DOHH2 (cell line): ENCODE data around the gene RPL23.

Experiments
- H3F3A ChIP-seq: fragments of 200-600 bp; sonication (generic), shearing (Covaris generic); 2 replicates; pipeline ENCODE4 v1.6.0; 2016; ENCODE audit warnings: antibody characterized with exemption, mild to moderate bottlenecking; ENCODE audit not compliant: control insufficient read depth, insufficient read depth
- H3K27ac ChIP-seq: fragments of 200-600 bp; sonication (generic); 2 replicates; pipeline ENCODE4 v1.5.1; 2014; ENCODE audit warnings: low read depth, mild to moderate bottlenecking, low read length, moderate library complexity
- H3K27me3 ChIP-seq: fragments of 200-600 bp; sonication (generic); 2 replicates; pipeline ENCODE4 v1.6.1; 2014; ENCODE audit warnings: mild to moderate bottlenecking, low read length, mixed read lengths; ENCODE audit not compliant: control insufficient read depth
- H3K36me3 ChIP-seq: fragments of 200-600 bp; sonication (generic); 2 replicates; pipeline ENCODE4 v1.6.1; 2014; ENCODE audit warnings: mild to moderate bottlenecking, low read length, moderate library complexity, mixed read lengths; ENCODE audit not compliant: control insufficient read depth
- H3K4me1 ChIP-seq: fragments of 200-600 bp; sonication (generic); 2 replicates; pipeline ENCODE4 v1.6.1; 2014; ENCODE audit warnings: mild to moderate bottlenecking, low read length, mixed read lengths; ENCODE audit not compliant: control insufficient read depth
- H3K4me2 ChIP-seq: fragments of 200-600 bp; sonication (generic); 2 replicates; pipeline ENCODE4 v1.6.0; 2014; ENCODE audit warnings: mild to moderate bottlenecking, low read length, moderate library complexity
- H3K4me3 ChIP-seq: fragments of 200-600 bp; sonication (generic); 2 replicates; pipeline ENCODE4 v1.5.1; 2014; ENCODE audit warnings: mild to moderate bottlenecking, low read length, mixed read lengths
- H3K79me2 ChIP-seq: fragments of 200-600 bp; sonication (generic); 2 replicates; pipeline ENCODE4 v1.6.1; 2014; ENCODE audit warnings: mild to moderate bottlenecking, low read length, mixed read lengths; ENCODE audit not compliant: control insufficient read depth
- H3K9me2 ChIP-seq: fragments of 200-600 bp; sonication (generic); replicated peaks from 2 replicates; pipeline ENCODE4 v1.6.1; 2014; ENCODE audit warnings: mild to moderate bottlenecking, low read length, mixed read lengths; ENCODE audit not compliant: control insufficient read depth
- H3K9me3 ChIP-seq: fragments of 200-600 bp; sonication (generic); 2 replicates; pipeline ENCODE4 v1.6.1; 2014; ENCODE audit warnings: antibody characterized with exemption, low read length, mixed read lengths; ENCODE audit not compliant: control insufficient read depth, insufficient read depth
- H4K20me1 ChIP-seq: fragments of 200-600 bp; sonication (generic); 2 replicates; pipeline ENCODE4 v1.6.0; 2014; ENCODE audit warnings: low read depth, mild to moderate bottlenecking, antibody characterized with exemption, low read length, moderate library complexity; ENCODE audit not compliant: control insufficient read depth, insufficient read depth
- EZH2phosphoT487 ChIP-seq: fragments of 200-600 bp; sonication (generic); IDR thresholded peaks from 2 replicates; pipeline ENCODE4 v1.6.1; 2017; ENCODE audit warnings: borderline replicate concordance, mild to moderate bottlenecking, antibody characterized with exemption, low read length, moderate library complexity, mixed read lengths
- TF ChIP-seq, protein P1 (sequence below): fragments of 200-600 bp; sonication (generic); IDR thresholded peaks from one replicate; pipeline ENCODE4 v1.5.1; 2014; ENCODE audit warnings: antibody characterized with exemption, mild to moderate bottlenecking, low read depth, low read length; ENCODE audit not compliant: poor library complexity, severe bottlenecking

The RPL23 gene

DNA sequence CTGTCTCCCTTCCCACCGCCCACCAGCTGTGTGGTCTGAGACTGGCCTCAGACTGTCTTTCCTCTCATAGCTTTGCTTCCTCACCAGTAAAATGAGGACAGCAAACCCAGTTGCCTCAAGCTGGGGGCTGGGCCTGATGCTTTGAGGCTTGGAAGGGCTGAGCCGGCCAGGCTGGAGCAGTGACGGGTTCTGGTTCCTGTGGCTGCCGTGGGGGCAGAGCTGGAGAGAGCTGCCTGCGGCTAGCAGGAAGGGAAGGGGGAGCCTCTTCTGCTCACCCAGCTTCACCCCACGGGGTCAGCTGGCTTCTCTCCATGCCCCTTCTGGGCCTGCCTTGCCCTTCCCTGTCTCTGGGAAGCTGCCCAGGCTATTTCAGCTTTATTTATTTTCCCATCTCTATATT lies 40.1 kb upstream of the RPL23 start:
- H3K4me3 ChIP-seq = no peak overlapping the region
- no peaks in the 10 kb centered on the region for H3K9me2 ChIP-seq
- no peaks in the 10 kb centered on the region for H4K20me1 ChIP-seq
- H3K9me3 ChIP-seq = no peaks in the 10 kb centered on the region
- H3K4me2 ChIP-seq = no peak overlapping the region
- H3K27me3 ChIP-seq = no peaks in the 10 kb centered on the region
- H3F3A ChIP-seq = peaks cover 7% of the 10 kb centered on the region; the same call in 1 of the 2 replicates
- peaks cover 47% of the 10 kb centered on the region for H3K36me3 ChIP-seq
- TF ChIP-seq, protein P1, sequence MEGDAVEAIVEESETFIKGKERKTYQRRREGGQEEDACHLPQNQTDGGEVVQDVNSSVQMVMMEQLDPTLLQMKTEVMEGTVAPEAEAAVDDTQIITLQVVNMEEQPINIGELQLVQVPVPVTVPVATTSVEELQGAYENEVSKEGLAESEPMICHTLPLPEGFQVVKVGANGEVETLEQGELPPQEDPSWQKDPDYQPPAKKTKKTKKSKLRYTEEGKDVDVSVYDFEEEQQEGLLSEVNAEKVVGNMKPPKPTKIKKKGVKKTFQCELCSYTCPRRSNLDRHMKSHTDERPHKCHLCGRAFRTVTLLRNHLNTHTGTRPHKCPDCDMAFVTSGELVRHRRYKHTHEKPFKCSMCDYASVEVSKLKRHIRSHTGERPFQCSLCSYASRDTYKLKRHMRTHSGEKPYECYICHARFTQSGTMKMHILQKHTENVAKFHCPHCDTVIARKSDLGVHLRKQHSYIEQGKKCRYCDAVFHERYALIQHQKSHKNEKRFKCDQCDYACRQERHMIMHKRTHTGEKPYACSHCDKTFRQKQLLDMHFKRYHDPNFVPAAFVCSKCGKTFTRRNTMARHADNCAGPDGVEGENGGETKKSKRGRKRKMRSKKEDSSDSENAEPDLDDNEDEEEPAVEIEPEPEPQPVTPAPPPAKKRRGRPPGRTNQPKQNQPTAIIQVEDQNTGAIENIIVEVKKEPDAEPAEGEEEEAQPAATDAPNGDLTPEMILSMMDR = no peak
- no peak for TF ChIP-seq EZH2phosphoT487
- H3K27ac ChIP-seq = no peak overlapping the region
- 0 out of 2 replicates have a peak, but pooled peaks cover 2% of the 10 kb centered on the region for H3K79me2 ChIP-seq
- peaks cover 23% of the 10 kb centered on the region for H3K4me1 ChIP-seq

GRCh38 chr17:38893113-38893512 lies 39.6 kb upstream of the RPL23 start:
- H4K20me1 ChIP-seq = no peaks in the 10 kb centered on the region
- TF ChIP-seq, protein P1 = no peak
- no peak overlapping the region for H3K27ac ChIP-seq

GRCh38 chr17:38892620-38893019 lies 39.1 kb upstream of the RPL23 start:
- Histone ChIP-seq H3K27ac (no peak overlapping the region), H3F3A (0 out of 2 replicates have a peak, but pooled peaks cover 2% of the 10 kb centered on the region), H4K20me1 (no peaks in the 10 kb centered on the region), H3K9me2 (no peaks in the 10 kb centered on the region), H3K4me3 (no peak overlapping the region), H3K4me2 (no peak overlapping the region), H3K4me1 (peaks cover 13% of the 10 kb centered on the region), H3K36me3 (peaks cover 45% of the 10 kb centered on the region), H3K79me2 (0 out of 2 replicates have a peak, but pooled peaks cover 2% of the 10 kb centered on the region), H3K27me3 (no peaks in the 10 kb centered on the region), H3K9me3 (no peaks in the 10 kb centered on the region)
- TF ChIP-seq, protein P1 = no peak
- no peak for TF ChIP-seq EZH2phosphoT487

More at GRCh38 chr17:38893113-38893512, 39.6 kb upstream of the RPL23 start:
- Histone ChIP-seq H3K36me3 (peaks cover 44% of the 10 kb centered on the region), H3F3A (peaks cover 5% of the 10 kb centered on the region; the same call in 1 of the 2 replicates), H3K4me3 (no peak overlapping the region), H3K4me1 (peaks cover 18% of the 10 kb centered on the region), H3K9me3 (no peaks in the 10 kb centered on the region), H3K9me2 (no peaks in the 10 kb centered on the region), H3K79me2 (0 out of 2 replicates have a peak, but pooled peaks cover 2% of the 10 kb centered on the region), H3K4me2 (no peak overlapping the region), H3K27me3 (no peaks in the 10 kb centered on the region)
